Endothelial cell of umbilical vein (primary cell): ENCODE results near the gene EFTUD2. TPM values are rescaled to one million over a fixed set of nuclear protein-coding genes. Genes with fewer than 3 reads are reported as not detected.

Experiments used
- BruUV-seq: library from RNA; stranded (reverse); fragments of 400-500 nt; replicated peaks from 2 replicates; lab custom pipeline; 2021; lab: Mats Ljungman, UMichigan
- CTCF ChIA-PET: fragments of 300-600, 350-600 bp; sonication (Branson Sonifier 250); formaldehyde crosslinking; loops from one replicate; lab custom pipeline; 2021; ENCODE audit warnings: antibody characterized with exemption, inconsistent platforms; lab: Charles Lee
- POLR2A ChIA-PET: fragments of 300-600, 350-600 bp; sonication (Branson Sonifier 250); formaldehyde crosslinking; loops from one replicate; lab custom pipeline; 2021; ENCODE audit warnings: antibody characterized with exemption, inconsistent platforms; lab: Charles Lee
- DNase-seq: peaks from one replicate; pipeline ENCODE4 v3.0.0-alpha.2; 2011; ENCODE audit warnings: low read depth, low spot score
- FAIRE-seq: peaks from 2 replicates; lab custom pipeline; 2011; peaks lifted over from hg19 to GRCh38; lab: Jason Lieb, UNC
- H2AFZ ChIP-seq: 2 replicates; pipeline ENCODE4 v1.6.0; 2012; ENCODE audit warnings: low read depth, low read length, control low read depth, inconsistent platforms
- H3K27ac ChIP-seq: 2 replicates; pipeline ENCODE4 v1.5.1; 2011; ENCODE audit warnings: low read depth, mild to moderate bottlenecking, control low read depth, low read length, moderate library complexity; ENCODE audit not compliant: insufficient read depth
- H3K27me3 ChIP-seq, 2 experiments: 2 replicates each; pipeline versions ENCODE4 v1.6.0 to v1.6.1; 2011; ENCODE audit warnings: low read length in 2 of 2, mixed read lengths in 1 of 2; ENCODE audit not compliant: control insufficient read depth in 2 of 2, insufficient read depth in 2 of 2
- H3K36me3 ChIP-seq, 2 experiments: 2 replicates in 1 of 2; 3 replicates in 1 of 2; pipeline ENCODE4 v1.5.1; 2011; ENCODE audit warnings: low read length in 2 of 2, mild to moderate bottlenecking in 1 of 2, moderate library complexity in 1 of 2; ENCODE audit not compliant: control insufficient read depth in 2 of 2, insufficient read depth in 2 of 2; ENCODE audit errors: extremely low read depth in 1 of 2
- H3K4me1 ChIP-seq: 3 replicates; pipeline ENCODE4 v1.5.1; 2011; ENCODE audit warnings: mild to moderate bottlenecking, low read length; ENCODE audit not compliant: control insufficient read depth, insufficient read depth; ENCODE audit errors: extremely low read depth
- H3K4me2 ChIP-seq: 2 replicates; pipeline ENCODE4 v1.6.1; 2011; ENCODE audit warnings: low read length, control low read depth, mixed read lengths; ENCODE audit not compliant: insufficient read depth
- H3K4me3 ChIP-seq, 3 experiments: fragments of 200-600 bp in 1 of 3; sonication (generic), shearing (Covaris generic) in 1 of 3; replicated peaks in 1 of 3; 2 replicates each; pipeline ENCODE4 v1.5.1; 2011 to 2016; ENCODE audit warnings: control low read depth in 3 of 3, low read length in 3 of 3, mild to moderate bottlenecking in 2 of 3, inconsistent platforms in 1 of 3, low read depth in 1 of 3, moderate library complexity in 1 of 3; ENCODE audit not compliant: insufficient read depth in 1 of 3
- H3K79me2 ChIP-seq: 2 replicates; pipeline ENCODE4 v1.6.0; 2012; ENCODE audit warnings: low read length, inconsistent platforms; ENCODE audit not compliant: control insufficient read depth, insufficient read depth
- H3K9ac ChIP-seq: replicated peaks from 2 replicates; pipeline ENCODE3; 2011; ENCODE audit warnings: low read length, control low read depth; ENCODE audit not compliant: insufficient read depth; ENCODE audit errors: extremely low read depth
- H3K9me1 ChIP-seq: replicated peaks from 3 replicates; pipeline ENCODE4 v1.6.0; 2011; ENCODE audit warnings: mild to moderate bottlenecking, low read length; ENCODE audit not compliant: control insufficient read depth, insufficient read depth; ENCODE audit errors: extremely low read depth
- H3K9me3 ChIP-seq: replicated peaks from 2 replicates; pipeline ENCODE4 v1.5.1; 2012; ENCODE audit warnings: low read length, inconsistent platforms; ENCODE audit not compliant: control insufficient read depth, insufficient read depth
- H4K20me1 ChIP-seq: replicated peaks from 2 replicates; pipeline ENCODE3; 2011; ENCODE audit warnings: mild to moderate bottlenecking, low read length; ENCODE audit not compliant: control insufficient read depth, insufficient read depth; ENCODE audit errors: extremely low read depth
- FOS ChIP-seq: IDR thresholded peaks from 2 replicates; pipeline ENCODE4 v1.6.1; 2011; ENCODE audit warnings: mild to moderate bottlenecking, low read length, moderate library complexity, borderline replicate concordance; ENCODE audit not compliant: insufficient read depth
- GATA2 ChIP-seq: IDR thresholded peaks from 2 replicates; pipeline ENCODE4 v1.7.0; 2011; ENCODE audit warnings: low read depth, mild to moderate bottlenecking, moderate library complexity, mixed read lengths, low read length; ENCODE audit not compliant: insufficient read length, insufficient read depth
- JUN ChIP-seq: IDR thresholded peaks from 2 replicates; pipeline ENCODE4 v1.6.1; 2011; ENCODE audit warnings: borderline replicate concordance, low read depth; ENCODE audit not compliant: insufficient read length, insufficient read depth
- MAX ChIP-seq: IDR thresholded peaks from 2 replicates; pipeline ENCODE4 v1.6.1; 2011; ENCODE audit not compliant: insufficient read depth, insufficient read length
- MYC ChIP-seq: IDR thresholded peaks from one replicate; pipeline ENCODE4 v1.6.1; 2011; ENCODE audit warnings: mild to moderate bottlenecking, low read depth, low read length
- POLR2A ChIP-seq: IDR thresholded peaks from 2 replicates; pipeline ENCODE4 v1.6.1; 2012; ENCODE audit warnings: low read depth, mild to moderate bottlenecking, control low read depth, low read length
- POLR2AphosphoS5 ChIP-seq: IDR thresholded peaks from 2 replicates; pipeline ENCODE4 v1.6.1; 2012; ENCODE audit warnings: low read depth, mild to moderate bottlenecking, control low read depth, low read length, moderate library complexity; ENCODE audit not compliant: insufficient read depth
- dilution Hi-C: fragments of 300-500 bp; cut with MboI; formaldehyde crosslinking; loops from one replicate; pipeline ENCODE4 v1.15.0; 2019; ENCODE audit warnings: low sequenced_read_pairs; ENCODE audit not compliant: extremely low pct_ligation_motif_present
- intact Hi-C: fragments of 100-400 bp; cut with micrococcal nuclease; formaldehyde crosslinking; loops from one replicate; pipeline ENCODE4 v1.10.0; 2022
- polyA plus RNA-seq, 4 experiments: library from polyadenylated mRNA; depleted of rRNA in 3 of 4; stranded (reverse) in 3 of 4; unstranded in 1 of 4; fragments of >200 nt; gene quantifications; 2 replicates each; pipeline versions ENCODE4 v1.2.1 to v1.2.3, GENCODE V29; 2011 to 2012; ENCODE audit warnings: missing spikeins in 1 of 4
- total RNA-seq: library from RNA; stranded (reverse); gene quantifications from 2 replicates; pipeline ENCODE4 v1.2.3, GENCODE V29; 2021
- TF ChIP-seq, protein P1 (sequence below), 2 donors: IDR thresholded peaks; 1 replicate in 1 of 2; 2 replicates in 1 of 2; pipeline ENCODE4 v1.5.1; 2011; ENCODE audit warnings: low read length in 2 of 2, mild to moderate bottlenecking in 2 of 2, moderate library complexity in 2 of 2, control low read depth in 1 of 2, inconsistent platforms in 1 of 2, low read depth in 1 of 2; ENCODE audit not compliant: insufficient read depth in 1 of 2; ENCODE audit errors: extremely low read depth in 1 of 2

The EFTUD2 gene
- total and polyA plus RNA-seq, 2 donors (not counting 3 experiments of a cell fraction or from before 2014, with no cell fraction given) = 125 to 170 TPM

DNA sequence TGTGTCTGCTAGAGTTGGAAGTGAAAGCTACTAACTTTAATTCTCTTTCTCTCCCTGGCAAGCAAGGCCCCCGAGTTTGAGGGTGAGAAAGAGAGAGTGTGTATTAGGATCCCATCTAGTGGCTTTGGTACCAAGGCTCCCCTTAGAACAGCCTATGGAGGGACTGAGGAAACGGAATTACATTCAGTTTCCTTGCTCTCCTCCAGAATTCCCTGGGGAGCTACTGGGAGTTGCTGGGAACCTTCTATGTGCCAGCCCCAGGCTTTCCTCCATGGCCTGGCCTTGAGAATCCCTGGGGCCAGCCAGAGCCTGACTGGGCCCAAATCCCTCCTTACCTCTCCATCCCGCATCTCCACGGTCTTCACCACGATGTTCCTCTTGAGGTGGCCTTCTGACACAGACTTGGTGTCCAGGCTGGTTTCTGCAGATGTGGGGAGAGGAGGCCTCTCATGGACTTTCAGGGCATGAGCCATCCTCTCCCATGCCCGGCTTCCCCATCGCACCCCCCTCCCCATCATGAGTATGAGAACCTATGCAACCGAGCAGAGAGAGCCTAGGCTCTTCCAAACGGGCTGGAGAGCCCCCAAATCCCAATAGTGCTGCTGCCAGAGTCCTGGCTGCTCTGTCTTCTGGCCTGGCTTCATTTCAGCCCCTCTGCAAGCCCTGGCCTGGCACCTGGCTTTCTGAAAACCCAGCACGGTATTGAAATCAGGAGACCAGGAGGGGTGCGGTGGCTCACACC is 8.7 kb upstream of the EFTUD2 start:
- TF ChIP-seq, protein P1, sequence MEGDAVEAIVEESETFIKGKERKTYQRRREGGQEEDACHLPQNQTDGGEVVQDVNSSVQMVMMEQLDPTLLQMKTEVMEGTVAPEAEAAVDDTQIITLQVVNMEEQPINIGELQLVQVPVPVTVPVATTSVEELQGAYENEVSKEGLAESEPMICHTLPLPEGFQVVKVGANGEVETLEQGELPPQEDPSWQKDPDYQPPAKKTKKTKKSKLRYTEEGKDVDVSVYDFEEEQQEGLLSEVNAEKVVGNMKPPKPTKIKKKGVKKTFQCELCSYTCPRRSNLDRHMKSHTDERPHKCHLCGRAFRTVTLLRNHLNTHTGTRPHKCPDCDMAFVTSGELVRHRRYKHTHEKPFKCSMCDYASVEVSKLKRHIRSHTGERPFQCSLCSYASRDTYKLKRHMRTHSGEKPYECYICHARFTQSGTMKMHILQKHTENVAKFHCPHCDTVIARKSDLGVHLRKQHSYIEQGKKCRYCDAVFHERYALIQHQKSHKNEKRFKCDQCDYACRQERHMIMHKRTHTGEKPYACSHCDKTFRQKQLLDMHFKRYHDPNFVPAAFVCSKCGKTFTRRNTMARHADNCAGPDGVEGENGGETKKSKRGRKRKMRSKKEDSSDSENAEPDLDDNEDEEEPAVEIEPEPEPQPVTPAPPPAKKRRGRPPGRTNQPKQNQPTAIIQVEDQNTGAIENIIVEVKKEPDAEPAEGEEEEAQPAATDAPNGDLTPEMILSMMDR (IDR thresholded peaks at IDR 0.05; ENCODE audit: extremely low read depth in 1 of 2, insufficient read depth in 1 of 2, low read depth in 1 of 2, low read length in 2 of 2) = no peak
- TF ChIP-seq MYC (no peak), POLR2AphosphoS5 (no peak), POLR2A (no peak), JUN (no peak), FOS (no peak), MAX (no peak), GATA2 (no peak)
- no peak for DNase-seq
- Histone ChIP-seq H3K4me3 (no peak overlapping the region), H3K27ac (no peak overlapping the region), H3K27me3 (no peaks in the 10 kb centered on the region), H3K9me1 (no peaks in the 10 kb centered on the region), H4K20me1 (no peaks in the 10 kb centered on the region), H3K4me2 (no peak overlapping the region), H2AFZ (no peak overlapping the region), H3K9me3 (no peaks in the 10 kb centered on the region), H3K36me3 (no peaks in the 10 kb centered on the region), H3K9ac (no peak overlapping the region), H3K4me1 (peaks cover 28% of the 10 kb centered on the region), H3K79me2 (no peaks in the 10 kb centered on the region)
- dilution Hi-C loops (no loop called here), intact Hi-C loops (no loop called here)
- BruUV-seq = no TSS peak
- ChIA-PET POLR2A (no interaction called here), CTCF (interaction anchor here (1.3 to 2.2 kb wide), 2 partner anchors 12 to 114 kb away, joined by 4 to 11 read pairs; no protein-coding TSS in a partner anchor)
- no peak for FAIRE-seq
